Measurements from ENCODE around the gene ACLY. TPM values are rescaled to one million over a fixed set of nuclear protein-coding genes. Genes with fewer than 3 reads are reported as not detected.
"Not testable (repeated sequence)": the region's sequence is repeated elsewhere in the genome, so short reads cannot be mapped to it uniquely, and the experiment has no call there.

The ACLY gene
- polyA plus RNA-seq, 6 donors from 2014 or later = 34.0 to 63.5 (median 49.8) TPM

- no peak for ATAC-seq (ENCODE audit: low read depth in 2 of 2)
- Mint-ChIP-seq H3K9me3 (no peaks in the 10 kb centered on the region), H3K36me3 (no peaks in the 10 kb centered on the region), H3K27ac (peak within 1 kb of the TSS in 1 of 6 donors; percentile 66), H3K4me3 (peak within 1 kb of the TSS; percentile 79 to 95 (median 85)), H3K4me1 (peaks cover 8 to 13% (median 8%) of the 10 kb centered on the region in 3 donors), H3K27me3 (peaks cover 0 to 4% (median 0%) of the 10 kb centered on the region in 3 donors)
- no peak for DNase-seq
Measured at GRCh38 chr17:41837761-41838538, 80.8 kb downstream of the ACLY start, which contains the start of gene KLHL10. KLHL10 (plus strand) TSS chr17:41837825; CDS start chr17:41837933, 108 bp downstream.

GRCh38 chr17:41836550-41837196, 82.1 kb downstream of the ACLY start:
- Mint-ChIP-seq H3K27me3 (peaks cover 0 to 4% (median 0%) of the 10 kb centered on the region in 3 donors), H3K36me3 (peaks cover 0 to 5% of the 10 kb centered on the region in 2 donors), H3K4me3 (peak overlapping the region; percentile 79 to 95 (median 85)), H3K4me1 (peaks cover 8 to 13% (median 8%) of the 10 kb centered on the region in 3 donors), H3K9me3 (no peaks in the 10 kb centered on the region), H3K27ac (peak overlapping the region in 2 of 6 donors; percentile 45 to 66)
- ATAC-seq (ENCODE audit: low read depth in 2 of 2) = no peak
- no peak for DNase-seq

GRCh38 chr17:41835800-41836549, 82.8 kb downstream of the ACLY start, which contains the start of gene NT5C3B:
NT5C3B (minus strand) TSS chr17:41836232; CDS start chr17:41836193, 39 bp downstream.
- Mint-ChIP-seq H3K36me3 (peaks cover 0 to 5% of the 10 kb centered on the region in 2 donors), H3K9me3 (no peaks in the 10 kb centered on the region), H3K27ac (peak within 1 kb of the TSS in 5 of 6 donors; percentile 27 to 83 (median 45)), H3K4me3 (peak within 1 kb of the TSS; percentile 79 to 95 (median 89)), H3K27me3 (peaks cover 0 to 4% (median 0%) of the 10 kb centered on the region in 3 donors), H3K4me1 (peaks cover 8 to 13% (median 8%) of the 10 kb centered on the region in 3 donors)
- peak; percentile 83 to 84 for ATAC-seq (ENCODE audit: low read depth in 2 of 2)
- DNase-seq = peak; percentile 37

- peak overlapping the region in 5 of 6 donors; percentile 27 to 83 (median 45) for H3K27ac Mint-ChIP-seq
Measured at GRCh38 chr17:41835214-41835799, 83.4 kb downstream of the ACLY start.

GRCh38 chr17:41829961-41830360, 88.8 kb downstream of the ACLY start:
- not testable (repeated sequence) for DNase-seq; H3K27me3 Mint-ChIP-seq; H3K36me3 Mint-ChIP-seq; H3K27ac Mint-ChIP-seq; ATAC-seq (ENCODE audit: low read depth in 2 of 2); H3K9me3 Mint-ChIP-seq; H3K4me1 Mint-ChIP-seq
- H3K4me3 Mint-ChIP-seq = peak overlapping the region in 1 of 8 donors; percentile 52

More at GRCh38 chr17:41835214-41835799, 83.4 kb downstream of the ACLY start:
- H3K4me1 Mint-ChIP-seq = peaks cover 8 to 13% (median 8%) of the 10 kb centered on the region in 3 donors
- H3K36me3 Mint-ChIP-seq = peaks cover 4 to 5% of the 10 kb centered on the region in 2 donors
- ATAC-seq (ENCODE audit: low read depth in 2 of 2) = peak; percentile 34 to 39
- H3K4me3 Mint-ChIP-seq = peak overlapping the region; percentile 79 to 95 (median 89)
- no peaks in the 10 kb centered on the region for H3K9me3 Mint-ChIP-seq
- H3K27me3 Mint-ChIP-seq = peaks cover 0 to 4% (median 0%) of the 10 kb centered on the region in 3 donors
- DNase-seq = peak; percentile 5

- ATAC-seq (ENCODE audit: low read depth in 2 of 2) = no peak
- Mint-ChIP-seq H3K9me3 (no peaks in the 10 kb centered on the region), H3K36me3 (peaks cover 0 to 5% of the 10 kb centered on the region in 2 donors), H3K27ac (no peak overlapping the region), H3K27me3 (peaks cover 0 to 8% (median 0%) of the 10 kb centered on the region in 3 donors), H3K4me3 (no peak overlapping the region), H3K4me1 (no peaks in the 10 kb centered on the region)
- DNase-seq = no peak
Measured at GRCh38 chr17:41825175-41825845, 93.4 kb downstream of the ACLY start.

GRCh38 chr17:41824086-41824485, 94.7 kb downstream of the ACLY start:
- DNase-seq (no peak), ATAC-seq (ENCODE audit: low read depth in 2 of 2) (no peak)
- Mint-ChIP-seq H3K27me3 (peaks cover 0 to 8% (median 0%) of the 10 kb centered on the region in 3 donors), H3K36me3 (no peaks in the 10 kb centered on the region), H3K4me3 (no peak overlapping the region), H3K4me1 (no peaks in the 10 kb centered on the region), H3K9me3 (no peaks in the 10 kb centered on the region), H3K27ac (peak overlapping the region in 1 of 6 donors; percentile 30)

- Mint-ChIP-seq H3K27me3 (peaks cover 0 to 8% (median 0%) of the 10 kb centered on the region in 3 donors), H3K27ac (no peak overlapping the region), H3K36me3 (no peaks in the 10 kb centered on the region), H3K4me3 (no peak overlapping the region), H3K4me1 (no peaks in the 10 kb centered on the region), H3K9me3 (no peaks in the 10 kb centered on the region)
- no peak for ATAC-seq (ENCODE audit: low read depth in 2 of 2)
- DNase-seq = no peak
Measured at GRCh38 chr17:41823580-41823979, 95.2 kb downstream of the ACLY start.

- no peak for ATAC-seq (ENCODE audit: low read depth in 2 of 2)
- Mint-ChIP-seq H3K4me1 (no peaks in the 10 kb centered on the region), H3K36me3 (no peaks in the 10 kb centered on the region), H3K27ac (no peak overlapping the region), H3K4me3 (no peak overlapping the region), H3K27me3 (peaks cover 0 to 13% (median 0%) of the 10 kb centered on the region in 3 donors), H3K9me3 (no peaks in the 10 kb centered on the region)
- no peak for DNase-seq
Measured at GRCh38 chr17:41823141-41823524, 95.6 kb downstream of the ACLY start.

GRCh38 chr17:41822216-41823140, 96.3 kb downstream of the ACLY start:
- DNase-seq (no peak), ATAC-seq (ENCODE audit: low read depth in 2 of 2) (no peak)
- Mint-ChIP-seq H3K4me3 (peak overlapping the region in 1 of 8 donors; percentile 63), H3K27me3 (peaks cover 0 to 16% (median 0%) of the 10 kb centered on the region in 3 donors), H3K36me3 (no peaks in the 10 kb centered on the region), H3K27ac (no peak overlapping the region), H3K9me3 (no peaks in the 10 kb centered on the region), H3K4me1 (no peaks in the 10 kb centered on the region)

GRCh38 chr17:41821776-41822175, 97.0 kb downstream of the ACLY start:
- Mint-ChIP-seq H3K27ac (no peak overlapping the region), H3K36me3 (no peaks in the 10 kb centered on the region), H3K9me3 (no peaks in the 10 kb centered on the region), H3K27me3 (peaks cover 0 to 20% (median 0%) of the 10 kb centered on the region in 3 donors), H3K4me3 (no peak overlapping the region), H3K4me1 (no peaks in the 10 kb centered on the region)
- DNase-seq (no peak), ATAC-seq (ENCODE audit: low read depth in 2 of 2) (no peak)

Data from naive B cell (primary cell).